Mesothelial cell of epicardium (in vitro differentiated cells): Measurements from ENCODE around the gene UMPS. TPM values are rescaled to one million over a fixed set of nuclear protein-coding genes. Genes with fewer than 3 reads are reported as not detected.

Experiments used
- DNase-seq, 2 experiments: peaks; one replicate each; pipeline ENCODE4 v3.0.0; 2021; ENCODE audit warnings: low spot score in 2 of 2; ENCODE audit not compliant: unreplicated experiment in 2 of 2
- H3K27ac Mint-ChIP-seq: 2 replicates; pipeline ENCODE4 v1.8.0; 2021; ENCODE audit warnings: mixed read lengths
- H3K27me3 Mint-ChIP-seq: 2 replicates; pipeline ENCODE4 v1.8.0; 2021; ENCODE audit warnings: low read depth, mixed read lengths
- H3K36me3 Mint-ChIP-seq: 2 replicates; pipeline ENCODE4 v1.8.0; 2021; ENCODE audit warnings: mixed read lengths
- H3K4me1 Mint-ChIP-seq: 2 replicates; pipeline ENCODE4 v1.8.0; 2021; ENCODE audit warnings: mixed read lengths
- H3K4me3 Mint-ChIP-seq: 2 replicates; pipeline ENCODE4 v1.8.0; 2021; ENCODE audit warnings: mild to moderate bottlenecking, moderate library complexity, mixed read lengths
- H3K9me3 Mint-ChIP-seq: 2 replicates; pipeline ENCODE4 v1.8.0; 2021; ENCODE audit warnings: mixed read lengths
- total RNA-seq: library from RNA; stranded (reverse); gene quantifications from 3 replicates; pipeline ENCODE4 v1.2.1, GENCODE V29; 2021
- TF ChIP-seq, protein P1 (sequence below): fragments of 200-600 bp; sonication (generic); IDR thresholded peaks from one replicate; pipeline ENCODE4 v1.5.0; 2021; ENCODE audit warnings: antibody characterized with exemption; ENCODE audit not compliant: unreplicated experiment

The UMPS gene
- total RNA-seq, 1 donor from 2014 or later = 37.3 TPM

DNA sequence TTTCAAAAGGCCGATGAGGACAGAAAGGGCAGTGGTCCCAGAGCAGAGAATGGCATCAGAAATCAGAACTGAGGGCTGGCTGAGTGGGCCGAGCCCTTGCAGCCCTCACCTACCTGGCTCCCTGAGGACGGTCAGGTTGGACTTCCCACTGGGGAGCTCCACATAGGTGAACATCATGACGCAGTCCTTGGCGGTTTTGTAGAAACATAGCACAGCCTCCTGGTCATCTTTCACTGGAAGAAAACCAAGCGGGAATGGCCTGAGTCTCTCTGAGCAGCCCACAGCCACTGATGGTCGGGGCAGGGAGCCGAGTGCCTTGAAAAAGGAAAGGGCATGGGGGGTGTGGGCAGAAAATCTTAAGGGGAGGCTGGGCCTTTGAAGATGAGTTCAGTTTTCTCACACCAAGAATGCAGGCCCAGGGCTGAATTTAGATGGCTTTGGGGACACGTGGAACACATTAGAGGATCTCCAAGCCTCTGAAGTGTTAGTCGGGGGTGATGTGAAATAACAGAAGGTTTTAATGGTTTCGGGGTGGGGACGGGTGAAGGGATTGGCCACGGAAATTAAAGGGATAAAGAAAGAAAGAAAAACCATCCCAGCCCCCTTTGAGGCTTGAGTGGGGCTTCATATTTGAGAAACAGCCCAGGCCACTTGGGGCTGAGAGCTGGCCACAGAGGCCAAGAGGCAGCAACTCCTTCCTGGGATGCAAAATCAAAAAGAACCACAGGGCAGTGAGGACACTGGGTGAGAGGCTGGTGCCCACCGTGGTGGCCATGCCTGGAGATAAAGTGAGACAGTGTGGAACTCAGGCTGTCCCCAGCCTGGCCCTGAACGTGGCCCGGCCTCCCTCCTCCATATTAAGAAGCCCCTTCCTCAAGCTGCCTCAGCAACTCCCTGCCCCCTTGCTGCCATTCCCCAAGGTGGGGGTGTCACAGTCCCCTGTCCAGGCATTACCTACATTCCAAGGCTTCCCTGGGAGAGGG, 36.2 kb downstream of the UMPS start:
- H3K9me3 Mint-ChIP-seq = no peaks in the 10 kb centered on the region
- H3K4me3 Mint-ChIP-seq = no peak overlapping the region
- no peak overlapping the region for H3K27ac Mint-ChIP-seq
- no peak for DNase-seq
- no peaks in the 10 kb centered on the region for H3K27me3 Mint-ChIP-seq
- H3K36me3 Mint-ChIP-seq = peaks cover 27% of the 10 kb centered on the region
- peaks cover 39% of the 10 kb centered on the region for H3K4me1 Mint-ChIP-seq
- TF ChIP-seq, protein P1, sequence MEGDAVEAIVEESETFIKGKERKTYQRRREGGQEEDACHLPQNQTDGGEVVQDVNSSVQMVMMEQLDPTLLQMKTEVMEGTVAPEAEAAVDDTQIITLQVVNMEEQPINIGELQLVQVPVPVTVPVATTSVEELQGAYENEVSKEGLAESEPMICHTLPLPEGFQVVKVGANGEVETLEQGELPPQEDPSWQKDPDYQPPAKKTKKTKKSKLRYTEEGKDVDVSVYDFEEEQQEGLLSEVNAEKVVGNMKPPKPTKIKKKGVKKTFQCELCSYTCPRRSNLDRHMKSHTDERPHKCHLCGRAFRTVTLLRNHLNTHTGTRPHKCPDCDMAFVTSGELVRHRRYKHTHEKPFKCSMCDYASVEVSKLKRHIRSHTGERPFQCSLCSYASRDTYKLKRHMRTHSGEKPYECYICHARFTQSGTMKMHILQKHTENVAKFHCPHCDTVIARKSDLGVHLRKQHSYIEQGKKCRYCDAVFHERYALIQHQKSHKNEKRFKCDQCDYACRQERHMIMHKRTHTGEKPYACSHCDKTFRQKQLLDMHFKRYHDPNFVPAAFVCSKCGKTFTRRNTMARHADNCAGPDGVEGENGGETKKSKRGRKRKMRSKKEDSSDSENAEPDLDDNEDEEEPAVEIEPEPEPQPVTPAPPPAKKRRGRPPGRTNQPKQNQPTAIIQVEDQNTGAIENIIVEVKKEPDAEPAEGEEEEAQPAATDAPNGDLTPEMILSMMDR = no peak

DNA sequence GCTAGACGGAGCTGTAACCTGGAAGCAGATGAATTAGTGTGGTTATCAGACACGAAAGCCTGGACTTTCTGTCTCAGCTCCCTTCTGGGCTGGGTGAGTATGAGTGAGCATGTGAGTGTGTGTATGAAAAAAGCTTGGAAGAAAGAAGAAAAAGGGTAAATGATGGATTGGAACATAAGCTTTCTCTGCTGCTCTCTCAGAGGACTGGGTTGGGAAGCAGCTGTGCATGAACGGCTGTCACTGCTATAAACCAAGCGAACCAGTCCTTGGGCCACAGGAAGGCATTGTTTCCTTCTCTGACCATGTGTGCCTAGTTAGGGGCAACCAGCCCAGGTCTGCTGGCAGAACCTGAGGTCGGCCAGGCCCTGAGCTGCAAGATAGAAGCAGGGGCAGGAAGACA, 37.0 kb downstream of the UMPS start:
- Mint-ChIP-seq H3K36me3 (peaks cover 27% of the 10 kb centered on the region), H3K27ac (no peak overlapping the region), H3K4me1 (peaks cover 37% of the 10 kb centered on the region), H3K9me3 (no peaks in the 10 kb centered on the region), H3K27me3 (no peaks in the 10 kb centered on the region), H3K4me3 (no peak overlapping the region)
- TF ChIP-seq, protein P1 = no peak
- DNase-seq = no peak

DNA sequence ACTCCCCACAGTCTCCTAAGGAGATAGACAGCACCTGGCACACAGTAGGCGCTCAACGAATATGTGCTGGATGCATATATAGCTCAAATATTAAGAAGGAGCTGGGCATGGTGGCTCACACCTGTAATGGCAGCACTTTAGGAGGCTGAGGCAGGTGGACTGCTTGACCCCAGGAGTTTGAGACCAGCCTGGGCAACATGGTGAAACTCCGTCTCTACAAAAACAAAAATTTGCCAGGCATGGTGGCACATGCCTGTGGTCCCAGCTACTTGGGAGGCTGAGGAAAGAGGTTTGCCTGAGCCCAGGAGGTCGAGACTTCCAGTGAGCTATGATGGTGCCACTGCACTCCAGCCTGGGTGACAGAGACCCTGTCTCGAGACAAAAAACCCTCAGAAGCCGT, 37.4 kb downstream of the UMPS start:
- TF ChIP-seq, protein P1 = no peak
- H3K4me3 Mint-ChIP-seq = no peak overlapping the region
- H3K27ac Mint-ChIP-seq = no peak overlapping the region
- H3K9me3 Mint-ChIP-seq = no peaks in the 10 kb centered on the region
- H3K27me3 Mint-ChIP-seq = no peaks in the 10 kb centered on the region
- peaks cover 38% of the 10 kb centered on the region for H3K4me1 Mint-ChIP-seq
- no peak for DNase-seq
- peaks cover 27% of the 10 kb centered on the region for H3K36me3 Mint-ChIP-seq

DNA sequence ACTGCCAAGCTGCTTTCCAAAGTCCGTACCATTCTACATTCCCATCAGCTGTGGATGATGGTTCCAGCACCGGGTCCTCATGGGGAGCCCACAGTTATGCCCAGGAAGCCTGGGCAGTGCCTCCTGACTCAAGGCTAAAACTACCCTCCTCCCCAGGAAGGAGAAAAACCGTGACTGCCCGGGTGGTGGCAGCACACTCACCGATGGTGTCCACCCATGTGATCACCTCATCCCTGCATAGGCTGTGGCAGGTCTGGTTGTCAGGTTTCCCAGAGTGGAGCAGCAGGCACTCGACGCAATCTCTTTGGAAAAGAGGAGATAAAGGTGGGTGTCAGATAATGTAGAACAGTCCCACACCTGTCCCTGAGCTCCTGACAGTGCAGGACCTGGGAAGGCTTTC, 38.6 kb downstream of the UMPS start:
- no peak for DNase-seq
- Mint-ChIP-seq H3K4me1 (peaks cover 39% of the 10 kb centered on the region), H3K27ac (no peak overlapping the region), H3K27me3 (no peaks in the 10 kb centered on the region), H3K36me3 (peaks cover 24% of the 10 kb centered on the region), H3K9me3 (no peaks in the 10 kb centered on the region), H3K4me3 (no peak overlapping the region)
- TF ChIP-seq, protein P1 = no peak

DNA sequence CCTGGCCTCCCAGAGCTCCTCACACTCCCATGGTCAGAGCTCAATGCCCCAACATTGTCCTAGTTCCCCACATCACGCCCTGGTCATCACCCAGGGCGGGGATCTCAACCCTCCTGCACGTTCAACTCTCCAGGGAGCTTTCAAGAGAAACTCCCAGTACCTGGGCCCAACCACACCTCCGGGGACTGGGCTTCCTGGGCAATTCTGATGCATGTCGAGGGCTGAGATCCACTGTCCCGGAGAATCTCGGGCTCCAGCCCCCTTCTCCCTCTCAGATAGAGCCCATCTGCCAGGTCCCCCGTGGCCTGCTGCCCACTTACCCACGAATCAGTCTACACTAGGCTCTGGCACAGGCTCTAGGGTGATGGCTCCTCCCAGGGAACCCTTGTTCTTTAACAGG, 39.2 kb downstream of the UMPS start:
- H3K36me3 Mint-ChIP-seq = peaks cover 21% of the 10 kb centered on the region
- no peak overlapping the region for H3K4me3 Mint-ChIP-seq
- H3K4me1 Mint-ChIP-seq = peaks cover 45% of the 10 kb centered on the region
- no peaks in the 10 kb centered on the region for H3K27me3 Mint-ChIP-seq
- no peak overlapping the region for H3K27ac Mint-ChIP-seq
- TF ChIP-seq, protein P1 = no peak
- DNase-seq = no peak
- no peaks in the 10 kb centered on the region for H3K9me3 Mint-ChIP-seq
